HL-60 (cell line): Measurements from ENCODE around the gene TAGLN3.

ENCODE experiments used
- POLR2AphosphoS5 ChIP-seq: IDR thresholded peaks from 2 replicates; pipeline ENCODE4 v1.6.1; 2012; ENCODE audit warnings: low read depth
- TF ChIP-seq, protein P1 (sequence below): IDR thresholded peaks from one replicate; pipeline ENCODE4 v1.5.1; 2011; ENCODE audit warnings: low read length, control low read depth, inconsistent platforms; ENCODE audit not compliant: insufficient read depth

DNA sequence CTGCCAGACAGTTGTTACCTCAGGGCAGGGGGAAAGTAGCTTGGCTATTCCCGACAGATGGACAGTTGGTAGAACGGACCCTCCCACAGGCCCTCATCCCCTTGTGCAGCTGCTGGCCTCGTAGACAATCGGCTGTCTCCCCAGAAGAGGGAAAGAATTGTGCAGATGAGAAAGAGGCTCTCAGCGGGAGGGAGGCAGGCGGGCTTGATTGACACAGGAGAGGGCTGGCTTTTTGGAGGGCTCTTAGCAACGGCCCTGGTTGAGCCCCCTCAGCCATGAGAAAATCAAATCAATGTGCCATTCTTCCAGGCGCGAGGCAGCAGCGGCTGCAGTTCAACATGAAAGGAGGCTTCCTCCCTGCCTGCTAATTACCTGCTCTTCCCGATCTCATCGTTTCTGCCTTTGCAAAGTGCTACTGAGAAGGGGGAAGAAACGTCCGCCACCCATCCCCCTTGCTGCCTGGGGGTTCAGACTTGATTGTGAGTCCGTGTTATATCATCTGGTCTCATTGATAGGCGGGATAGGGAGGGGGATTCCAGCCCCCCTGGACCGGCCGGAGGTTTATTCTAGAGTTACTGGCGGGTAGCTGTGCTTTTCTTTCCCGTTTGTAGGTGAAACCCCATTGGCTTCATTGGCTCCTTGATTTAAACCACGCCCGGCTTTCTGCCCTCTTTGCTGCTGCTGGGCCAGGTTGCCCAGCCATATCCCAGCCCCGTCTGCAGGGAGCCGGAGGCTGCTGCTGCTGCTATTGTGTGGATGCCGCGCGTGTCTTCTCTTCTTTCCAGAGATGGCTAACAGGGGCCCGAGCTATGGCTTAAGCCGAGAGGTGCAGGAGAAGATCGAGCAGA lies at the start of gene TAGLN3:
- TF ChIP-seq, protein P1, sequence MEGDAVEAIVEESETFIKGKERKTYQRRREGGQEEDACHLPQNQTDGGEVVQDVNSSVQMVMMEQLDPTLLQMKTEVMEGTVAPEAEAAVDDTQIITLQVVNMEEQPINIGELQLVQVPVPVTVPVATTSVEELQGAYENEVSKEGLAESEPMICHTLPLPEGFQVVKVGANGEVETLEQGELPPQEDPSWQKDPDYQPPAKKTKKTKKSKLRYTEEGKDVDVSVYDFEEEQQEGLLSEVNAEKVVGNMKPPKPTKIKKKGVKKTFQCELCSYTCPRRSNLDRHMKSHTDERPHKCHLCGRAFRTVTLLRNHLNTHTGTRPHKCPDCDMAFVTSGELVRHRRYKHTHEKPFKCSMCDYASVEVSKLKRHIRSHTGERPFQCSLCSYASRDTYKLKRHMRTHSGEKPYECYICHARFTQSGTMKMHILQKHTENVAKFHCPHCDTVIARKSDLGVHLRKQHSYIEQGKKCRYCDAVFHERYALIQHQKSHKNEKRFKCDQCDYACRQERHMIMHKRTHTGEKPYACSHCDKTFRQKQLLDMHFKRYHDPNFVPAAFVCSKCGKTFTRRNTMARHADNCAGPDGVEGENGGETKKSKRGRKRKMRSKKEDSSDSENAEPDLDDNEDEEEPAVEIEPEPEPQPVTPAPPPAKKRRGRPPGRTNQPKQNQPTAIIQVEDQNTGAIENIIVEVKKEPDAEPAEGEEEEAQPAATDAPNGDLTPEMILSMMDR: no peak
- TF ChIP-seq POLR2AphosphoS5: no peak
